Measurements from ENCODE around the gene DAP.

Gene DAP

DNA sequence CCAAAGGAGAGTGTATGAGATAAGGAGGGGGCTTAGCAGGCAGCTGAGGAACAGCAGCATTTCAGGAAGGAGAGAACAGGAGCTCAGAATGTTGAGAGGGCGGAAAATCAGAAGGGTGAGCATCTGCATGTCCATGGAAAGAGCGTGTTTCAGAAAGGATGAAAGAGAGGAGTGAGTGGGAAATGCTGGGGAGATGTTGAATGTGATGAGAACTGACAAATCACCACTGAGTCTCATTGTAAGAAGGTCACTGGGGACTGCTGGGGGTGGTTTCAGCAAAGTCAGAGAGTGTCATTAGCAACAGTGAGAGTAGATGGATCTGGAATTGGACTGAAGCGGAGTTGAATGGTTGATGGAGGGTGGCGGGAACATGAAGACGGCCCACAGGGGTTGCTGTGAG is 131.4 kb downstream of the DAP start:
- no peak overlapping the region for H3K9ac ChIP-seq (ENCODE audit: low read depth in 1 of 2, low read length in 2 of 2)
- no peaks in the 10 kb centered on the region for H3K27me3 ChIP-seq (ENCODE audit: control insufficient read depth in 2 of 2, insufficient read depth in 2 of 2, low read length in 2 of 2)
- H3K9me3 ChIP-seq (ENCODE audit: control insufficient read depth in 2 of 2, low read length in 2 of 2) = no peaks in the 10 kb centered on the region
- H3K36me3 ChIP-seq (ENCODE audit: control insufficient read depth in 2 of 2, insufficient read depth in 2 of 2, low read length in 2 of 2) = no peaks in the 10 kb centered on the region
- no peak overlapping the region for H3K27ac ChIP-seq (ENCODE audit: low read depth in 2 of 2, low read length in 2 of 2)
- peaks cover 4 to 8% of the 10 kb centered on the region in 2 donors for H3K4me1 ChIP-seq (ENCODE audit: control insufficient read depth in 2 of 2, insufficient read depth in 2 of 2, low read length in 2 of 2)
- no peak overlapping the region for H3K4me3 ChIP-seq (ENCODE audit: low read length in 2 of 2)
